ENCODE measurements around the gene BRPF1.

The BRPF1 gene

DNA sequence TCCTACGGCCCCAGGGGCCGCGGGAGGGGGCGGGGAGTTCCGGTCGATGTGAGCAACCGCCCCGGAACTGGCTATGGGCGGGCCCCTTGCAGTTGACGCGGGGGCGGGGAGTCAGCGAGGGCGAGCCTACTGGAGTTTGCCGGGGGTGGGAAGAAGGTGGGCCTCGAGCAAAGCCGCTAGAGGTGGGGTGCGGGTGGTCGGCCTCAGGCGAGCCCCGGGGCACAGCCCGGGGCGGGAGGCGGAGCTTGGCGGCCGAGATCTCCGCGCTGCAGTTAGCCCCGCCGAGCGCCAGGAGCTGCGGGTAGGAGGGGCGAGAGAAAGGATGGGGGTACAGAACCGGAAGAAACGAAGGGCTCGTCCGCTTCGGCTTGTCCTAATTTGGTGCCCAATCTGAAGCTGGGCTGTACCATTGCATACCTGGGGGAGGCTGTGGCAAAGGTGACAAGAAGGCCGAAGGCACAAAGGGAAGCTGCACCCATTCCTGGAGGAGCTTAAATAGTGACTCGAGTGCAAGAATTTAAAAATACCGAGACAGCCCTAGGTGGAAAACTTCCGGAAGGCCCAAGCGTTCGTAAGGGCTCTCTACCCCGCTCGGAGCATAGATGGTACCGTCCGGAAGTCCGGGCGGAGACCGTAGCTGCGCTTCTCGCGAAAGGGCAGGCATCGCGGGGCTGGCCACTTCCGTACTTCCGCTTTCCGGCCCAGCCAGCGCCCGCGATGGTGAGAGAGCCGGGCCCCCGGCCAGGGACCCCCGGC lies 61.0 kb downstream of the BRPF1 start, which contains the start of the genes ARPC4 and TADA3:
Gene ARPC4 (plus strand): TSS at position 678 of the 756 bp plus-strand sequence. CDS start 40 bp downstream, at position 718.
Gene TADA3 (minus strand): TSS at position 69 of the 756 bp plus-strand sequence. CDS start 1,007 bp downstream, outside the sequence.
- peak; percentile 96 for DNase-seq

DNA sequence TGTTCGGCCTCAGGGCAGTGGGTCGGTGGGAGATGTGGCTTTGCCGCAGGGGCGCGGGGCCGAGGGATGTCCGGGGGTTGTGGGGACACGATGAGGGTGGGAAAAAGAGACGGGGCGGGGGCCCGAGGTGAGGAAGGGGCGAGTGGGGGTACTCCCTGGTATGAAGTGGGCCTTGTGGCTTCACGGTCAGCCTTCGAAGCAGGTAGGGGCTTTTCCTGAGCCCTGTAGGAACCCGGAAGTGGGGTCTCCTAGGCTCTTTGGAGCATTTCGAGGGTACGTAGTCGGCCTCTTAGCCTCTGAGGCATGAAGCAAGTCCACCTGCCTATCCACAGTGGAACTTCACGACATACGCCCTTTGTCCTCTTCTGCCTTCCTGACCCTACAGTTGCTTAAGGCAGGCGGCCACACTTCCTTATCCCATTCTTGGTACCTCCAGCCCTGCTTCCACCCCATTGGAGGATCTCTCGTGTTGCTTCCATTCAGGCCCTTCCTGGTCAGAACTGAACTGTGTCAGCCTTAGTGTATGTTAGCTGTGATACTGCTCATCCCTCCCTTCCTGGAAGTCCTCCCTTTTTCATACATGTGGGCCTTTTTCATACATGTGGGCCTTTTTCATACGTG lies 61.7 kb downstream of the BRPF1 start:
- DNase-seq: peak; percentile 71

DNA sequence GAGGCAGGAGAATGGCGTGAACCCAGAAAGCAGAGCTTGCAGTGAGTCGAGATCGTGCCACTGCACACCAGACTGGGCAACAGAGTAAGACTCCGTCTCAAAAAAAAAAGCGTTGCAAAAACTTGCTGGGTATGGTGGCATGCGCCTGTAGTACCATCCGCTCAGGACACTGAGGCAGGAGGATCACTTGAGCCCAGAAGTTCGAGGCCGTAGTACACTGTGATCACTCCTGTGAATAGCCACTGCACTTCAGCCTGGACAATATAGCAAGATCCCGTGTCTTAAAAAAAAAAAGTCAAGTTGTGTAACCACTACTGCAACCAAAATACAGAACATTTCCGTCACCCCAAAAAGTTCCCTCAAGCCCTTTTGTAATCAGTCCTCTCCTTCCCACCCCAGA lies 62.9 kb downstream of the BRPF1 start:
- no peak for DNase-seq

DNA sequence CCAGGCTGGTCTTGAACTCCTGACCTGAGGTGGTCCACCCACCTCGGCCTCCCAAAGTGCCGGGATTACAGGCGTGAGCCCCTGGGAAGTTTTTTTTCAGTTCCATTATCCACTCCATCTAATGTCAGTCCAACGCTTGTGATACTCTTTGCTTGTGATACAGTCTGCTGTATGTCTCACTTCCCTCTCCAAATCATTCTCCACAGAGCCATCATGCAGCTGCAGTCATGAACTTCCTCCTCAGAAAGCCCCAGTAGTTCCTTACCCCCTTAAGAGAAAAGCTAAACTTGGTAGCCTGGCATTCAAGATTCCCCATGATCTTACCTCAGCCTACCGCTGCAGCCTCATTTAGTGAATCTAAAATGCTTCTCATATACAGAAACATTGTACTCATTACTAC lies 63.7 kb downstream of the BRPF1 start:
- DNase-seq: no peak

DNA sequence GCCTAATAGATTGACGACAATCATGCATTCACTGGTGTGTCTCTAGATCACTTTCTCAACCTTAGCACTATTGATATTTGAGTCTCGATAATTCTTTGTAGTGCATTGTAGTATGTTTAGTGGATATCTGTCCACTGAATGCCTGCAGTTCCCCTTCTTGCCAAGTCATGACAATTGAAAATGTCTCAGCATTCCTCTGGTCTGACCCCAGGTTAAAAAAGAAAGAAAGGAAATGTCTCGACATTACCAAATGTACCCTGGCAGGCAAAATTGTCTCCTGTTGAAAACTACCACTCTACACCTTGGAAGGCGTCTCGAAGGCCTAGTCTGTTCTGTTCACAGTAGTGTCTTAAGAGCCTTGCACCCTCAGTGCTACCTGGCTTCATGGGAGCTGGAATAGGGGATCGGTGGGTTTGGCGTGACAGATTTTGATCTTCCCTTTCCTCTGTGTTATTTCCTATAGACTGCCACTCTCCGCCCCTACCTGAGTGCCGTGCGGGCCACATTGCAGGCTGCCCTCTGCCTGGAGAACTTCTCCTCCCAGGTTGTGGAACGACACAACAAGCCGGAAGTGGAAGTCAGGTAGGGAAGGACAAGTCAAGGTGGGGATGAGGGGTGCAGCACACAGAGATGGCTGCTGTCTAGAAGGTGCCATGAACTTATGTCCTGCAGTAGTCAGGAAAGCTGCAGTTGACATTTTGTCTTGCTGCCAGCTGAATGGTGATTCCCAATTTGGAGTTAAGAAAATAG lies 65.8 kb downstream of the BRPF1 start:
- DNase-seq: no peak

Data from hematopoietic multipotent progenitor cell treated with erythropoietin and hydrocortisone succinate and interleukin-3 and kit ligand, for 8 days (in vitro differentiated cells).